CD14-positive monocyte (primary cell): ENCODE results near the gene NLRC5. TPM values are rescaled to one million over a fixed set of nuclear protein-coding genes. Genes with fewer than 3 reads are reported as not detected.

Experiments
- DNase-seq, 3 donors: peaks; one replicate each; pipeline ENCODE4 v3.0.0-alpha.2; 2011 to 2022
- H2AFZ ChIP-seq: 2 replicates; pipeline ENCODE4 v1.6.0; 2012; ENCODE audit warnings: mild to moderate bottlenecking, low read depth, low read length, inconsistent platforms; ENCODE audit not compliant: insufficient read depth, poor library complexity, severe bottlenecking
- H3K27ac ChIP-seq, 2 donors: 1 replicate in 1 of 2; 2 replicates in 1 of 2; pipeline ENCODE4 v1.5.1; 2012 to 2013; ENCODE audit warnings: low read length in 2 of 2, control low read depth in 1 of 2, inconsistent platforms in 1 of 2, low read depth in 1 of 2, mild to moderate bottlenecking in 1 of 2
- H3K27me3 ChIP-seq, 2 donors: one replicate each; pipeline versions ENCODE4 v1.6.0 to v1.6.1; 2011 to 2013; ENCODE audit warnings: low read length in 2 of 2; ENCODE audit not compliant: control insufficient read depth in 2 of 2, insufficient read depth in 2 of 2
- H3K36me3 ChIP-seq, 2 donors: replicated peaks in 1 of 2; 1 replicate in 1 of 2; 2 replicates in 1 of 2; pipeline versions ENCODE4 v1.5.1 to v1.6.1; 2012 to 2013; ENCODE audit warnings: low read length in 2 of 2, control low read depth in 1 of 2, inconsistent platforms in 1 of 2, mild to moderate bottlenecking in 1 of 2; ENCODE audit not compliant: insufficient read depth in 2 of 2, control insufficient read depth in 1 of 2
- H3K4me1 ChIP-seq, 2 donors: 1 replicate in 1 of 2; 2 replicates in 1 of 2; pipeline versions ENCODE4 v1.5.1 to v1.6.1; 2012 to 2013; ENCODE audit warnings: low read length in 2 of 2, control low read depth in 1 of 2, inconsistent platforms in 1 of 2, mild to moderate bottlenecking in 1 of 2, moderate library complexity in 1 of 2; ENCODE audit not compliant: insufficient read depth in 2 of 2, control insufficient read depth in 1 of 2
- H3K4me2 ChIP-seq: replicated peaks from 2 replicates; pipeline ENCODE3; 2012; ENCODE audit warnings: low read length, moderate library complexity, mild to moderate bottlenecking; ENCODE audit not compliant: poor library complexity, severe bottlenecking; ENCODE audit errors: extremely low read depth
- H3K4me3 ChIP-seq, 3 experiments: fragments of 200-600 bp in 1 of 3; sonication (generic) in 1 of 3; replicated peaks in 1 of 3; 1 replicate in 2 of 3; 2 replicates in 1 of 3; pipeline ENCODE4 v1.5.1; 2011 to 2013; ENCODE audit warnings: low read length in 3 of 3, mild to moderate bottlenecking in 3 of 3, control low read depth in 2 of 3, low read depth in 2 of 3, inconsistent platforms in 1 of 3, moderate library complexity in 1 of 3
- H3K79me2 ChIP-seq: 2 replicates; pipeline ENCODE4 v1.6.0; 2012; ENCODE audit warnings: mild to moderate bottlenecking, control low read depth, inconsistent platforms, low read length, moderate library complexity; ENCODE audit not compliant: insufficient read depth
- H3K9ac ChIP-seq: 2 replicates; pipeline ENCODE4 v1.6.0; 2017; ENCODE audit warnings: low read length, mild to moderate bottlenecking; ENCODE audit not compliant: insufficient read depth, poor library complexity, severe bottlenecking
- H3K9me3 ChIP-seq, 2 donors: replicated peaks in 1 of 2; 1 replicate in 1 of 2; 2 replicates in 1 of 2; pipeline versions ENCODE4 v1.5.1 to v1.6.1; 2012 to 2013; ENCODE audit warnings: low read length in 2 of 2, control low read depth in 1 of 2; ENCODE audit not compliant: control insufficient read depth in 1 of 2, insufficient read depth in 1 of 2
- H4K20me1 ChIP-seq: 2 replicates; pipeline ENCODE4 v1.6.0; 2012; ENCODE audit warnings: mild to moderate bottlenecking, low read length, control low read depth, moderate library complexity; ENCODE audit not compliant: insufficient read depth
- H3K27ac Mint-ChIP-seq, 7 donors: one replicate each; pipeline ENCODE4 v1.8.0; 2020; ENCODE audit warnings: mild to moderate bottlenecking in 7 of 7, mixed read lengths in 7 of 7, moderate library complexity in 6 of 7, inconsistent platforms in 2 of 7
- H3K27me3 Mint-ChIP-seq, 3 donors: one replicate each; pipeline ENCODE4 v1.8.0; 2021 to 2022; ENCODE audit warnings: low read depth in 3 of 3, mild to moderate bottlenecking in 3 of 3, mixed read lengths in 3 of 3, moderate library complexity in 3 of 3, inconsistent platforms in 1 of 3
- H3K36me3 Mint-ChIP-seq, 2 donors: one replicate each; pipeline ENCODE4 v1.8.0; 2020; ENCODE audit warnings: mixed read lengths in 2 of 2, inconsistent platforms in 1 of 2, mild to moderate bottlenecking in 1 of 2
- H3K4me1 Mint-ChIP-seq: one replicate; pipeline ENCODE4 v1.8.0; 2020; ENCODE audit warnings: mild to moderate bottlenecking, mixed read lengths
- H3K4me3 Mint-ChIP-seq, 2 donors: one replicate each; pipeline ENCODE4 v1.8.0; 2020; ENCODE audit warnings: mild to moderate bottlenecking in 2 of 2, mixed read lengths in 2 of 2, moderate library complexity in 1 of 2
- H3K9me3 Mint-ChIP-seq, 7 donors: one replicate each; pipeline ENCODE4 v1.8.0; 2020 to 2022; ENCODE audit warnings: mixed read lengths in 7 of 7, mild to moderate bottlenecking in 6 of 7, moderate library complexity in 6 of 7, inconsistent platforms in 2 of 7
- CTCF ChIP-seq: fragments of 200-600 bp; IDR thresholded peaks from one replicate; pipeline ENCODE4 v1.8.0; 2022; ENCODE audit warnings: antibody characterized with exemption, mild to moderate bottlenecking
- WGBS: methylation state at CpG from one replicate; pipeline ENCODE4 v1.1.5; 2013; ENCODE audit warnings: missing lambda C conversion rate; ENCODE audit not compliant: insufficient coverage; 5-methylcytosine and 5-hydroxymethylcytosine counted together
- intact Hi-C, 2 donors: fragments of 100-400 bp; cut with micrococcal nuclease; formaldehyde crosslinking; loops; one replicate each; pipeline versions ENCODE4 v1.15.0 to v1.15.1; 2023
- polyA plus RNA-seq, 3 donors: library from polyadenylated mRNA; depleted of rRNA in 1 of 3; unstranded in 2 of 3; stranded (reverse) in 1 of 3; fragments of 300-500 nt in 2 of 3; fragments of >200 nt in 1 of 3; fragmentation: Illumina TruSeq in 2 of 3; gene quantifications; 1 replicate in 2 of 3; 2 replicates in 1 of 3; pipeline ENCODE4 v1.2.3, GENCODE V29; 2012 to 2021

NLRC5 gene
- polyA plus RNA-seq, 3 donors: 10.3 to 171 (median 21.6) TPM

- DNase-seq: no peak
- no peak overlapping the region for H3K4me2 ChIP-seq
- no peaks in the 10 kb centered on the region for H4K20me1 ChIP-seq
- H3K4me1 ChIP-seq: peaks cover 19 to 22% of the 10 kb centered on the region in 2 donors
- Mint-ChIP-seq H3K36me3 (no peaks in the 10 kb centered on the region), H3K9me3 (no peaks in the 10 kb centered on the region), H3K4me3 (no peak overlapping the region), H3K27ac (no peak overlapping the region), H3K27me3 (peaks cover 0 to 9% (median 0%) of the 10 kb centered on the region in 3 donors), H3K4me1 (peaks cover 21% of the 10 kb centered on the region)
- no peak overlapping the region for H3K4me3 ChIP-seq
- no peaks in the 10 kb centered on the region for H3K36me3 ChIP-seq
- H3K79me2 ChIP-seq: no peaks in the 10 kb centered on the region
- no peak overlapping the region for H3K27ac ChIP-seq
- no peak overlapping the region for H3K9ac ChIP-seq
- intact Hi-C loops: no loop called here
- H3K9me3 ChIP-seq: no peaks in the 10 kb centered on the region
- H3K27me3 ChIP-seq: no peaks in the 10 kb centered on the region
- TF ChIP-seq CTCF: no peak
- no peak overlapping the region for H2AFZ ChIP-seq
- WGBS: 100% methylated on average over 2 of the region's 4 CpGs
These were observed 33.3 kb upstream of the NLRC5 start for GRCh38 chr16:56956076-56956475.

- no peak overlapping the region for H3K27ac ChIP-seq
- no peak overlapping the region for H3K4me2 ChIP-seq
- intact Hi-C loops: no loop called here
- no CpG with 5 or more reads among the region's 4 CpGs for WGBS
- H3K27me3 ChIP-seq: no peaks in the 10 kb centered on the region
- H3K36me3 ChIP-seq: no peaks in the 10 kb centered on the region
- no peaks in the 10 kb centered on the region for H3K9me3 ChIP-seq
- TF ChIP-seq CTCF: no peak
- Mint-ChIP-seq H3K9me3 (no peaks in the 10 kb centered on the region), H3K4me1 (peaks cover 21% of the 10 kb centered on the region), H3K27ac (no peak overlapping the region), H3K4me3 (no peak overlapping the region), H3K27me3 (peaks cover 0 to 8% (median 0%) of the 10 kb centered on the region in 3 donors), H3K36me3 (no peaks in the 10 kb centered on the region)
- H2AFZ ChIP-seq: no peak overlapping the region
- no peak for DNase-seq
- no peaks in the 10 kb centered on the region for H3K79me2 ChIP-seq
- H3K4me3 ChIP-seq: no peak overlapping the region
- peaks cover 18 to 22% of the 10 kb centered on the region in 2 donors for H3K4me1 ChIP-seq
- H4K20me1 ChIP-seq: no peaks in the 10 kb centered on the region
- no peak overlapping the region for H3K9ac ChIP-seq
These were observed 32.6 kb upstream of the NLRC5 start for GRCh38 chr16:56956756-56957155.
